ENCODE measurements around the gene TGFBRAP1.

DNA sequence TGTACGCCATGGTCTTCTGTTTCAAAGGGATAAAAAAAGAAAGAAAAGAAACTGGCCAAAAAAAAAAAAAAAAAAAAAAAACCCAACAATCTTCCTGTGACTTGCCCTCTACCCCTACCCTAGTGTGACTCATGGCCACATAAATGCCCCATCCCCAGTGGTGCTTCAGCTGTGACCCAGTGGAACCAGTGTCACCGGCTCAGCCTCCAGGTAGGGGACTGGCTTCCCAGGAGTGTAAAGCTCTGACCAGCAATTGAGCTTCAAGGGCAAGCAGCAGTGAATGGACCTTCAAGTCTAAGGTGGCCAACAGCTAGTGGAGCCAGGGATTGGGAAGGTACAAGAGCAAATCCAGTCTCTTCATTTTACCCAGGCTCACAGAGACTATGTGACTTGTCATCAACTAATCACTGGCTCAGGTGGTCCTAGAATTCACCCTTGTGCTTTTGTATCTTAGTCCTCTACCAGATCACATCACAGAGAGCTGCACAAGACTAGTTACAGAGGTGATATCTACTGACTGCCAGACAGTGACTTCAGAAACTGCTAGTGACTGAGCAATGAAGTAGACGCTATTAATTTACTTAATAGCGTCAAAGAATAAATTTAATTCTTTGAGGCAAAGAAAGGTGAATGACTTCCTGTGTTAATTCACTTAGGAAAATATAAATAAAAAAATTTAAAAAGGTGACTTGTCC, 1.3 kb upstream of the TGFBRAP1 start:
- TF ChIP-seq NFIX (CRISPR knock-in tag; IDR thresholded peaks at IDR 0.05; ENCODE audit: low read depth) (no peak), CREB1 (IDR thresholded peaks at IDR 0.05) (no peak), CREB1 (CRISPR knock-in tag; IDR thresholded peaks at IDR 0.05) (no peak), EP300 (IDR thresholded peaks at IDR 0.05; ENCODE audit: low read length) (no peak), ZNF311 (CRISPR knock-in tag; IDR thresholded peaks at IDR 0.05) (no peak), TSC22D4 (tag; IDR thresholded peaks at IDR 0.05) (no peak), ZMIZ1 (IDR thresholded peaks at IDR 0.05; ENCODE audit: low read depth in 2 of 2, low read length in 2 of 2) (no peak), ZKSCAN8 (CRISPR knock-in tag; IDR thresholded peaks at IDR 0.05) (no peak), ZNF24 (IDR thresholded peaks at IDR 0.05) (no peak)
